ENCODE results near the gene NUP35.
"Not testable (repeated sequence)": the region's sequence is repeated elsewhere in the genome, so short reads cannot be mapped to it uniquely, and the experiment has no call there.

NUP35 gene

DNA sequence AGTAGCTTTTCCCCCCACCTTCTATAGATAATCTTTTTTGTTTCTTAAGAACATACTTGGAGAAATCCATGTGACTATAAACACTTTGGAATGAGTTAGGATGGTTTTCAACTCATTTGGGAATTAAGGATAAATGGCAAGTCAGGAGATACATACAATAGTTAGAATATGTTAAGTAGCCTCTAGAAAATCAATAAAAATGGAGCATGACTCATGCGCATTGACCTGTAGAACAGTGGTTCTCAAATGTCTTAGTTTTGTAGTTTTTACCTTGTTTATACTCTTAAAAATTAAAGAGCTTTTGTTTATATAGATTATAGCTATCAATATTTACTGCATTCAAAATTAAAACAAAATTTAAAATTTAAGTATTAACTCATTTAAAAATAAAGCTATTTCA lies 24.7 kb downstream of the NUP35 start:
- DNase-seq: no peak
- H4K8ac ChIP-seq (ENCODE audit: low read depth, low read length): no peak overlapping the region
- H3K79me2 ChIP-seq (ENCODE audit: control insufficient read depth, insufficient read depth, low read length, poor library complexity): peaks cover 1% of the 10 kb centered on the region
- no peak overlapping the region for H3K14ac ChIP-seq (ENCODE audit: low read length)
- H4K91ac ChIP-seq (ENCODE audit: low read depth, low read length): no peak overlapping the region
- H3K4ac ChIP-seq (ENCODE audit: low read depth, low read length): no peak overlapping the region
- peaks cover 3% of the 10 kb centered on the region for H3K9me3 ChIP-seq (ENCODE audit: insufficient read depth, low read depth, low read length)
- no peak overlapping the region for H2AK5ac ChIP-seq (ENCODE audit: low read length)
- H3K27me3 ChIP-seq (ENCODE audit: insufficient read depth, low read length): no peaks in the 10 kb centered on the region
- no peak overlapping the region for H3K18ac ChIP-seq (ENCODE audit: low read length)
- no peak overlapping the region for H2BK120ac ChIP-seq (ENCODE audit: insufficient read depth, low read length, poor library complexity)
- peaks cover 4 to 7% of the 10 kb centered on the region in 2 experiments for H3K36me3 ChIP-seq (ENCODE audit: control insufficient read depth in 1 of 2, insufficient read depth in 2 of 2, low read length in 2 of 2)
- H3K4me3 ChIP-seq (ENCODE audit: low read depth, low read length): no peak overlapping the region
- WGBS (ENCODE audit: extremely low coverage, insufficient coverage, insufficient read length): no CpG with 5 or more reads among the region's 1 CpG
- H3K79me1 ChIP-seq (ENCODE audit: low read length): no peaks in the 10 kb centered on the region
- no peak overlapping the region for H2BK5ac ChIP-seq (ENCODE audit: low read depth, low read length, poor library complexity)
- H2AFZ ChIP-seq (ENCODE audit: insufficient read depth, low read length, poor library complexity): no peak overlapping the region
- no peak overlapping the region for H3K23ac ChIP-seq (ENCODE audit: low read length)
- H2BK12ac ChIP-seq (ENCODE audit: low read length): no peak overlapping the region
- no peak overlapping the region for H3K4me2 ChIP-seq (ENCODE audit: low read length)
- peaks cover 0 to 3% of the 10 kb centered on the region in 2 experiments for H3K4me1 ChIP-seq (ENCODE audit: control insufficient read depth in 1 of 2, insufficient read depth in 2 of 2, low read length in 2 of 2)
- no peak overlapping the region for H3K9ac ChIP-seq (ENCODE audit: low read length)
- no peak overlapping the region for H3K27ac ChIP-seq (ENCODE audit: low read depth, low read length)
- H4K12ac ChIP-seq (ENCODE audit: low read depth, low read length): no peak overlapping the region

DNA sequence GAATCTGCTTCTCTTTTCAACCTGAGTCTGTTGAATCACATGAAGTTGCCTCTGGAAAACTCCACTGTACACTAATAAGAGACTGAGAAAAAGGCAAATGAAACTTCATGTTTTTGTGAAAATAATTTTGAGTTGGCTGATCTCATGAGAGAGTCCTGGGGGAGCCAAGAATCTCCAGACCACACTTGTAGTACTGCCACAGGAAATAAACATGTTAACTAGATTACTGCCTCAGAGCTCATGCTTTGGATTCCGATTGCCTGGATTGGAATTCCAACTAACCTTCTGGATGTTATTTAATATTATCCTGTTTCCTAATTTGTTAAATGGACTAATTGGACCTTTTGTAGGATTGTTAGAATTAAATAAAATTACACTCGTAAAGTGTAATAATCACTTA lies 25.2 kb downstream of the NUP35 start:
- H3K36me3 ChIP-seq (ENCODE audit: control insufficient read depth in 1 of 2, insufficient read depth in 2 of 2, low read length in 2 of 2): peaks cover 5 to 8% of the 10 kb centered on the region in 2 experiments
- no peak overlapping the region for H4K8ac ChIP-seq (ENCODE audit: low read depth, low read length)
- no peak overlapping the region for H3K4me3 ChIP-seq (ENCODE audit: low read depth, low read length)
- H3K9ac ChIP-seq (ENCODE audit: low read length): no peak overlapping the region
- peaks cover 3% of the 10 kb centered on the region for H3K9me3 ChIP-seq (ENCODE audit: insufficient read depth, low read depth, low read length)
- H3K4me2 ChIP-seq (ENCODE audit: low read length): no peak overlapping the region
- no peak overlapping the region for H2BK120ac ChIP-seq (ENCODE audit: insufficient read depth, low read length, poor library complexity)
- peaks cover 0 to 3% of the 10 kb centered on the region in 2 experiments for H3K4me1 ChIP-seq (ENCODE audit: control insufficient read depth in 1 of 2, insufficient read depth in 2 of 2, low read length in 2 of 2)
- peaks cover 1% of the 10 kb centered on the region for H3K79me2 ChIP-seq (ENCODE audit: control insufficient read depth, insufficient read depth, low read length, poor library complexity)
- no peak overlapping the region for H2AFZ ChIP-seq (ENCODE audit: insufficient read depth, low read length, poor library complexity)
- DNase-seq: no peak
- no peaks in the 10 kb centered on the region for H3K27me3 ChIP-seq (ENCODE audit: insufficient read depth, low read length)
- no peak overlapping the region for H4K91ac ChIP-seq (ENCODE audit: low read depth, low read length)
- H4K12ac ChIP-seq (ENCODE audit: low read depth, low read length): no peak overlapping the region
- H3K23ac ChIP-seq (ENCODE audit: low read length): no peak overlapping the region
- H3K4ac ChIP-seq (ENCODE audit: low read depth, low read length): no peak overlapping the region
- no peak overlapping the region for H2AK5ac ChIP-seq (ENCODE audit: low read length)
- H3K79me1 ChIP-seq (ENCODE audit: low read length): no peaks in the 10 kb centered on the region
- no peak overlapping the region for H3K27ac ChIP-seq (ENCODE audit: low read depth, low read length)
- no peak overlapping the region for H3K14ac ChIP-seq (ENCODE audit: low read length)
- WGBS (ENCODE audit: extremely low coverage, insufficient coverage, insufficient read length): no CpG with 5 or more reads among the region's 2 CpGs
- no peak overlapping the region for H2BK5ac ChIP-seq (ENCODE audit: low read depth, low read length, poor library complexity)
- no peak overlapping the region for H2BK12ac ChIP-seq (ENCODE audit: low read length)
- no peak overlapping the region for H3K18ac ChIP-seq (ENCODE audit: low read length)

GRCh38 chr2:183152280-183152679 lies 28.0 kb downstream of the NUP35 start:
- not testable (repeated sequence) for H3K79me2 ChIP-seq (ENCODE audit: control insufficient read depth, insufficient read depth, low read length, poor library complexity); H4K12ac ChIP-seq (ENCODE audit: low read depth, low read length); H2AK5ac ChIP-seq (ENCODE audit: low read length); H3K14ac ChIP-seq (ENCODE audit: low read length); H4K91ac ChIP-seq (ENCODE audit: low read depth, low read length); H2BK120ac ChIP-seq (ENCODE audit: insufficient read depth, low read length, poor library complexity); DNase-seq; H2AFZ ChIP-seq (ENCODE audit: insufficient read depth, low read length, poor library complexity); H3K4me1 ChIP-seq (ENCODE audit: control insufficient read depth in 1 of 2, insufficient read depth in 2 of 2, low read length in 2 of 2); H3K9ac ChIP-seq (ENCODE audit: low read length); H3K23ac ChIP-seq (ENCODE audit: low read length); H3K79me1 ChIP-seq (ENCODE audit: low read length); H3K36me3 ChIP-seq (ENCODE audit: control insufficient read depth in 1 of 2, insufficient read depth in 2 of 2, low read length in 2 of 2); H2BK12ac ChIP-seq (ENCODE audit: low read length); H3K27me3 ChIP-seq (ENCODE audit: insufficient read depth, low read length); H4K8ac ChIP-seq (ENCODE audit: low read depth, low read length); H3K18ac ChIP-seq (ENCODE audit: low read length); H3K4ac ChIP-seq (ENCODE audit: low read depth, low read length); H3K4me3 ChIP-seq (ENCODE audit: low read depth, low read length); H2BK5ac ChIP-seq (ENCODE audit: low read depth, low read length, poor library complexity); H3K27ac ChIP-seq (ENCODE audit: low read depth, low read length); H3K4me2 ChIP-seq (ENCODE audit: low read length); H3K9me3 ChIP-seq (ENCODE audit: insufficient read depth, low read depth, low read length)
- no CpG with 5 or more reads among the region's 3 CpGs for WGBS (ENCODE audit: extremely low coverage, insufficient coverage, insufficient read length)

- peaks cover 3% of the 10 kb centered on the region for H3K9me3 ChIP-seq (ENCODE audit: insufficient read depth, low read depth, low read length)
- no peaks in the 10 kb centered on the region for H3K27me3 ChIP-seq (ENCODE audit: insufficient read depth, low read length)
- H3K9ac ChIP-seq (ENCODE audit: low read length): no peak overlapping the region
- no peak overlapping the region for H3K4me2 ChIP-seq (ENCODE audit: low read length)
- WGBS (ENCODE audit: extremely low coverage, insufficient coverage, insufficient read length): no CpG with 5 or more reads among the region's 3 CpGs
- no peak overlapping the region for H3K23ac ChIP-seq (ENCODE audit: low read length)
- H3K4ac ChIP-seq (ENCODE audit: low read depth, low read length): no peak overlapping the region
- no peak overlapping the region for H4K91ac ChIP-seq (ENCODE audit: low read depth, low read length)
- H4K12ac ChIP-seq (ENCODE audit: low read depth, low read length): no peak overlapping the region
- peaks cover 1% of the 10 kb centered on the region for H3K79me2 ChIP-seq (ENCODE audit: control insufficient read depth, insufficient read depth, low read length, poor library complexity)
- H3K14ac ChIP-seq (ENCODE audit: low read length): no peak overlapping the region
- H2AFZ ChIP-seq (ENCODE audit: insufficient read depth, low read length, poor library complexity): no peak overlapping the region
- H3K18ac ChIP-seq (ENCODE audit: low read length): no peak overlapping the region
- H3K4me1 ChIP-seq (ENCODE audit: control insufficient read depth in 1 of 2, insufficient read depth in 2 of 2, low read length in 2 of 2): peaks cover 0 to 3% of the 10 kb centered on the region in 2 experiments
- DNase-seq: no peak
- no peak overlapping the region for H4K8ac ChIP-seq (ENCODE audit: low read depth, low read length)
- H3K27ac ChIP-seq (ENCODE audit: low read depth, low read length): no peak overlapping the region
- peaks cover 5 to 6% of the 10 kb centered on the region in 2 experiments for H3K36me3 ChIP-seq (ENCODE audit: control insufficient read depth in 1 of 2, insufficient read depth in 2 of 2, low read length in 2 of 2)
- no peak overlapping the region for H2AK5ac ChIP-seq (ENCODE audit: low read length)
- H3K79me1 ChIP-seq (ENCODE audit: low read length): no peaks in the 10 kb centered on the region
- no peak overlapping the region for H3K4me3 ChIP-seq (ENCODE audit: low read depth, low read length)
- no peak overlapping the region for H2BK12ac ChIP-seq (ENCODE audit: low read length)
- H2BK120ac ChIP-seq (ENCODE audit: insufficient read depth, low read length, poor library complexity): no peak overlapping the region
- H2BK5ac ChIP-seq (ENCODE audit: low read depth, low read length, poor library complexity): no peak overlapping the region
These were observed 29.7 kb downstream of the NUP35 start for GRCh38 chr2:183153967-183154366.
